ENCODE results near the gene GOLGA6B. TPM values are rescaled to one million over a fixed set of nuclear protein-coding genes. Genes with fewer than 3 reads are reported as not detected.

The GOLGA6B gene
- total and polyA plus RNA-seq, 2 of the 13 experiments (the other 11 are each of a cell fraction or from before 2014, with no cell fraction given), result 0.04 TPM; not detected in 1

- TF ChIP-seq ZNF276 (CRISPR knock-in tag; IDR thresholded peaks at IDR 0.05; ENCODE audit: low read depth) (0 out of 2 replicates have a peak, but pooled peaks have one; percentile 54), MAX (IDR thresholded peaks at IDR 0.05) (peak; percentile 62; the same call in 1 of the 2 replicates), ZBTB25 (CRISPR knock-in tag; IDR thresholded peaks at IDR 0.05) (peak; percentile 31; the same call in 1 of the 2 replicates), DZIP1 (CRISPR knock-in tag; IDR thresholded peaks at IDR 0.05) (peak; percentile 61; the same call in 1 of the 2 replicates), TCF7 (IDR thresholded peaks at IDR 0.05; ENCODE audit: low read depth) (no peak), MAF1 (CRISPR knock-in tag; IDR thresholded peaks at IDR 0.05; ENCODE audit: borderline replicate concordance) (no peak), RFX3 (CRISPR knock-in tag; IDR thresholded peaks at IDR 0.05) (peak; percentile 89), MEIS1 (CRISPR knock-in tag; IDR thresholded peaks at IDR 0.05; ENCODE audit: borderline replicate concordance) (0 out of 2 replicates have a peak, but pooled peaks have one; percentile 47), FOXP1 (IDR thresholded peaks at IDR 0.05) (no peak), FOXP1 (CRISPR knock-in tag; IDR thresholded peaks at IDR 0.05) (peak; percentile 3; the same call in 1 of the 2 replicates), NFIB (CRISPR knock-in tag; IDR thresholded peaks at IDR 0.05; ENCODE audit: borderline replicate concordance) (no peak), MXI1 (IDR thresholded peaks at IDR 0.05; ENCODE audit: borderline replicate concordance, low read depth, low read length) (peak; percentile 78; the same call in 2 of the 3 replicates), NFATC3 (CRISPR knock-in tag; IDR thresholded peaks at IDR 0.05) (no peak), ZNF335 (CRISPR knock-in tag; IDR thresholded peaks at IDR 0.05) (0 out of 2 replicates have a peak, but pooled peaks have one; percentile 45), SRY (CRISPR knock-in tag; IDR thresholded peaks at IDR 0.05) (0 out of 2 replicates have a peak, but pooled peaks have one; percentile 66), ZNF296 (CRISPR knock-in tag; conservative IDR thresholded peaks at IDR 0.05) (no peak), PRDM10 (CRISPR knock-in tag; IDR thresholded peaks at IDR 0.05; ENCODE audit: low read depth) (peak; percentile 95), SNAI1 (CRISPR knock-in tag; IDR thresholded peaks at IDR 0.05; ENCODE audit: borderline replicate concordance) (peak; percentile 67; the same call in 1 of the 2 replicates), ZNF761 (CRISPR knock-in tag; conservative IDR thresholded peaks at IDR 0.05) (no peak)
Observed at GRCh38 chr15:72685925-72686794, 31.7 kb downstream of the GOLGA6B start, which contains the start of the genes BBS4 and HIGD2B (continued).

All from HepG2 (cell line).